Subcutaneous abdominal adipose tissue (tissue), 5 donors: Measurements from ENCODE around the gene ROR1.

Experiments
- H3K27ac ChIP-seq: one replicate; pipeline ENCODE4 v1.7.0; 2013; ENCODE audit warnings: low read depth, mild to moderate bottlenecking, inconsistent platforms, low read length, moderate library complexity
- H3K27me3 ChIP-seq, 5 donors: one replicate each; pipeline ENCODE4 v1.7.0; 2013; ENCODE audit warnings: low read length in 5 of 5, inconsistent platforms in 1 of 5; ENCODE audit not compliant: control insufficient read depth in 5 of 5, insufficient read depth in 4 of 5
- H3K36me3 ChIP-seq, 5 donors: one replicate each; pipeline ENCODE4 v1.7.0; 2013; ENCODE audit warnings: low read length in 5 of 5; ENCODE audit not compliant: control insufficient read depth in 5 of 5, insufficient read depth in 5 of 5
- H3K4me1 ChIP-seq, 5 donors: one replicate each; pipeline ENCODE4 v1.7.0; 2013; ENCODE audit warnings: low read length in 5 of 5, mild to moderate bottlenecking in 3 of 5, moderate library complexity in 1 of 5; ENCODE audit not compliant: control insufficient read depth in 5 of 5, insufficient read depth in 5 of 5
- H3K4me3 ChIP-seq, 5 donors: one replicate each; pipeline ENCODE4 v1.7.0; 2013; ENCODE audit warnings: low read length in 5 of 5, low read depth in 1 of 5
- H3K9ac ChIP-seq, 5 donors: one replicate each; pipeline ENCODE4 v1.7.0; 2013; ENCODE audit warnings: low read length in 5 of 5, mild to moderate bottlenecking in 4 of 5, moderate library complexity in 3 of 5
- H3K9me3 ChIP-seq, 5 donors: one replicate each; pipeline ENCODE4 v1.7.0; 2013; ENCODE audit warnings: low read length in 5 of 5; ENCODE audit not compliant: control insufficient read depth in 5 of 5
- donor health status: healthy.
- donor health status: healthy.
- donor health status: healthy.
- donor health status: healthy.
- donor health status: healthy.

The ROR1 gene

GRCh38 chr1:64004451-64005025 lies 230.7 kb downstream of the ROR1 start:
- H3K4me1 ChIP-seq: peaks cover 0 to 11% (median 11%) of the 10 kb centered on the region in 5 donors
- H3K9me3 ChIP-seq: no peaks in the 10 kb centered on the region
- no peaks in the 10 kb centered on the region for H3K36me3 ChIP-seq
- no peak overlapping the region for H3K9ac ChIP-seq
- no peak overlapping the region for H3K4me3 ChIP-seq
- no peaks in the 10 kb centered on the region for H3K27me3 ChIP-seq
- no peak overlapping the region for H3K27ac ChIP-seq

- no peaks in the 10 kb centered on the region for H3K27me3 ChIP-seq
- no peaks in the 10 kb centered on the region for H3K36me3 ChIP-seq
- no peak overlapping the region for H3K9ac ChIP-seq
- H3K4me1 ChIP-seq: peaks cover 0 to 11% (median 11%) of the 10 kb centered on the region in 5 donors
- no peak overlapping the region for H3K4me3 ChIP-seq
- no peak overlapping the region for H3K27ac ChIP-seq
- H3K9me3 ChIP-seq: no peaks in the 10 kb centered on the region
Measured at GRCh38 chr1:64005801-64006200, 232.0 kb downstream of the ROR1 start.

- peaks cover 0 to 11% (median 11%) of the 10 kb centered on the region in 5 donors for H3K4me1 ChIP-seq
- no peak overlapping the region for H3K9ac ChIP-seq
- no peaks in the 10 kb centered on the region for H3K27me3 ChIP-seq
- H3K4me3 ChIP-seq: no peak overlapping the region
- no peaks in the 10 kb centered on the region for H3K36me3 ChIP-seq
- H3K9me3 ChIP-seq: no peaks in the 10 kb centered on the region
- no peak overlapping the region for H3K27ac ChIP-seq
Measured at GRCh38 chr1:64006276-64007051, 232.6 kb downstream of the ROR1 start.

DNA sequence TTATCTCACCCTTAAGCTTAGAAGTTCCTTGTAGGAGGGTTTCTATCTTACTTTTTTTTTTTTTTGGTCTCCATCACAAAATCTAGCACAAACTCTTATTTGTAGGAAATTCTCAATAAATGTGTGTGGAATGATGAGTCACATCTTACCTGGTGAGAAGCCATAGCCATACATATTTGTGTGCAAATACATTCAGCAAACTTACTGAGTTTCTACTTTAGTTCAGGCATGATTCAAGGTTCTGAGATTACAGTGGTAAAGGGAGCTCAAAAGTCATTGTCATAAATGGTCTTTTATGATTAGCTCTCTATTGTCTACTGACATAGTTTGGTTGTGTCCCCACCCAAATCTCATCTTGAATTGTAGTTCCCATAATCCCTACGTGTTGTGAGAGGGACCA lies 236.5 kb downstream of the ROR1 start:
- Histone ChIP-seq H3K27me3 (no peaks in the 10 kb centered on the region), H3K4me1 (peaks cover 0 to 11% (median 11%) of the 10 kb centered on the region in 5 donors), H3K9me3 (no peaks in the 10 kb centered on the region), H3K27ac (no peak overlapping the region), H3K36me3 (peaks cover 0 to 4% (median 0%) of the 10 kb centered on the region in 5 donors), H3K4me3 (no peak overlapping the region), H3K9ac (no peak overlapping the region)

- Histone ChIP-seq H3K4me1 (peaks cover 0 to 3% (median 0%) of the 10 kb centered on the region in 5 donors), H3K4me3 (no peak overlapping the region), H3K27ac (no peak overlapping the region), H3K9me3 (no peaks in the 10 kb centered on the region), H3K27me3 (no peaks in the 10 kb centered on the region), H3K9ac (no peak overlapping the region), H3K36me3 (peaks cover 0 to 4% (median 0%) of the 10 kb centered on the region in 5 donors)
Measured at GRCh38 chr1:64013395-64013794, 239.6 kb downstream of the ROR1 start.

DNA sequence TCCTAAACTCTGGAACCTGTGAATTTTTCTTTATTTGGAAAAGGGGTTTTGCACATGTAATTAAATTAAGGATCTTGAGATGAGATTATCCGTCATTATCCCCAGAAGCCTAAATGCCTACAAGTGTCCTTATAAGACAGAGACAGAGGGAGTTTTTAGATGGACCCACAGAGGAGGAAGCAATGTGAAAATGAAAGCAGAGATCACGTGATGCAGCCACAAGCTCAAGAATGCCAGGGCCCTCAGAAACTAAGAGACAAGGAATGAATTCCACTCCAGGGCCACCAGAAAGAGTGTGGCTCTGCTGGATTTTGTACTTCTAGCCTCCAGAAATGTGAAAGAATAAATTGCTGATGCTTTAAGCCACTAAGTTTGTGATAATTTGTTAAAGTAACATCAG lies 246.0 kb downstream of the ROR1 start:
- H3K9ac ChIP-seq: peak overlapping the region in 1 of 5 donors; percentile 21
- no peaks in the 10 kb centered on the region for H3K9me3 ChIP-seq
- no peak overlapping the region for H3K27ac ChIP-seq
- peaks cover 0 to 20% (median 9%) of the 10 kb centered on the region in 5 donors for H3K4me1 ChIP-seq
- peaks cover 0 to 2% (median 0%) of the 10 kb centered on the region in 5 donors for H3K36me3 ChIP-seq
- H3K4me3 ChIP-seq: peak overlapping the region in 4 of 5 donors; percentile 1 to 56 (median 32)
- no peaks in the 10 kb centered on the region for H3K27me3 ChIP-seq

GRCh38 chr1:64021066-64021465 lies 247.2 kb downstream of the ROR1 start:
- Histone ChIP-seq H3K4me1 (peaks cover 0 to 20% (median 7%) of the 10 kb centered on the region in 5 donors), H3K9ac (no peak overlapping the region), H3K9me3 (no peaks in the 10 kb centered on the region), H3K27ac (no peak overlapping the region), H3K36me3 (no peaks in the 10 kb centered on the region), H3K4me3 (no peak overlapping the region), H3K27me3 (no peaks in the 10 kb centered on the region)

GRCh38 chr1:64025051-64025450 lies 251.2 kb downstream of the ROR1 start:
- H3K27ac ChIP-seq: no peak overlapping the region
- H3K27me3 ChIP-seq: no peaks in the 10 kb centered on the region
- no peaks in the 10 kb centered on the region for H3K9me3 ChIP-seq
- peaks cover 0 to 15% (median 5%) of the 10 kb centered on the region in 5 donors for H3K4me1 ChIP-seq
- no peaks in the 10 kb centered on the region for H3K36me3 ChIP-seq
- no peak overlapping the region for H3K9ac ChIP-seq
- H3K4me3 ChIP-seq: no peak overlapping the region

DNA sequence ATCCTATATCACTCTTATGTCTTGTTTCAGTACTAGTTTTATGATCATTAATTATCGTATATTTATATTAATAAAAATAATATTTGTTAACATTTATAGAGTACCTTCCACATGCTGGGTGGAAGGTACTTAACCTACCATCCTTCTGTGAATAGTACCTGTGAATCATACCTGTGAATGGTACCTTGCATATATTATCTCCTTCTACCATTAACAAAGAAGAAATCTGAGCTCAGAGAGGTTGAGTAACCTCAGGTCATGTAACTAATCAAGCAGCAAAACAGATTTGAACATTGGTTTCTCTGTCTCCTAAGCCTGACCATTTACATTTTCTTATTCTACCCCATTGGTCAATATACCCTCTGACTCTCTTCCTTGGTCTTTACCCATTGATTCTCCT lies 255.2 kb downstream of the ROR1 start:
- Histone ChIP-seq H3K27me3 (no peaks in the 10 kb centered on the region), H3K9me3 (no peaks in the 10 kb centered on the region), H3K36me3 (no peaks in the 10 kb centered on the region), H3K9ac (no peak overlapping the region), H3K4me3 (no peak overlapping the region), H3K27ac (no peak overlapping the region), H3K4me1 (peaks cover 0 to 5% (median 0%) of the 10 kb centered on the region in 5 donors)

DNA sequence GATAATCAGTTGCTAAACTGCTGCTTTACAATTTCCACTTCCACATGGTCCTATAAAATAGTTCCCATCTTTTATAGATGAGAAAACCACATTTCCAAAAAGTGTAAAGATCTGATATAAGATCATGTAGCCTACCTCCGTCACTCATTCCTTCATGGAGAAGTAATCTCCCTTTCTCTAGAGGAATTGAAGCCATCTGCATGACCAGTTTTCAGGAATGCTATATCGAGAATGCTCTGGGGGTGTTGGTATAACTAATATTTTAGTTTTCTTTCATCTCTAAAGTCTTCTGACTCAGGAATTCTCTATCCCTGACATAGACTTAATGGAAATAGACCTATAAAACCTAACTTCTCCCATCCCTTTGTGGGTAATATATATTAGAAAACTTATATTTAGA lies 256.6 kb downstream of the ROR1 start:
- H3K36me3 ChIP-seq: no peaks in the 10 kb centered on the region
- no peak overlapping the region for H3K9ac ChIP-seq
- no peaks in the 10 kb centered on the region for H3K9me3 ChIP-seq
- H3K27me3 ChIP-seq: no peaks in the 10 kb centered on the region
- peaks cover 0 to 7% (median 0%) of the 10 kb centered on the region in 5 donors for H3K4me1 ChIP-seq
- H3K27ac ChIP-seq: no peak overlapping the region
- H3K4me3 ChIP-seq: no peak overlapping the region
